HepG2 (cell line): ENCODE measurements around the gene ARPC1B. TPM values are rescaled to one million over a fixed set of nuclear protein-coding genes. Genes with fewer than 3 reads are reported as not detected.

Experiments used
- AFF4 ChIP-seq: sonication (generic); formaldehyde crosslinking; IDR thresholded peaks from 2 replicates; pipeline ENCODE4 v1.4.0; 2020; ENCODE audit warnings: missing genetic modification reagents
- ATAD3A ChIP-seq: sonication (generic); formaldehyde crosslinking; IDR thresholded peaks from 2 replicates; pipeline ENCODE4 v1.4.0; 2020; ENCODE audit warnings: missing genetic modification reagents
- ATF3 ChIP-seq: sonication (generic); formaldehyde crosslinking; IDR thresholded peaks from 2 replicates; pipeline ENCODE4 v1.4.0; 2020; ENCODE audit warnings: missing genetic modification reagents
- CBFB ChIP-seq: sonication (generic); formaldehyde crosslinking; IDR thresholded peaks from 2 replicates; pipeline ENCODE4 v1.4.0; 2020; ENCODE audit warnings: missing genetic modification reagents
- NAIF1 ChIP-seq: sonication (generic); formaldehyde crosslinking; IDR thresholded peaks from 2 replicates; pipeline ENCODE4 v1.5.0; 2020; ENCODE audit warnings: mild to moderate bottlenecking, missing genetic modification reagents, borderline replicate concordance
- TERF1 ChIP-seq: sonication (generic); formaldehyde crosslinking; IDR thresholded peaks from 2 replicates; pipeline ENCODE4 v1.8.0; 2022; ENCODE audit warnings: mild to moderate bottlenecking, missing genetic modification reagents, moderate library complexity
- ZBTB4 ChIP-seq: sonication (generic); formaldehyde crosslinking; IDR thresholded peaks from 2 replicates; pipeline ENCODE4 v1.4.0; 2020; ENCODE audit warnings: missing genetic modification reagents, mild to moderate bottlenecking, borderline replicate concordance
- ZNF136 ChIP-seq: sonication (generic); formaldehyde crosslinking; IDR thresholded peaks from 2 replicates; pipeline ENCODE4 v1.8.1; 2022; ENCODE audit warnings: low read depth, mild to moderate bottlenecking, moderate library complexity, missing genetic modification reagents
- ZNF44 ChIP-seq: sonication (generic); formaldehyde crosslinking; IDR thresholded peaks from 2 replicates; pipeline ENCODE4 v1.5.1; 2020; ENCODE audit warnings: mild to moderate bottlenecking, missing genetic modification reagents
- ZNF749 ChIP-seq: sonication (generic); formaldehyde crosslinking; IDR thresholded peaks from 2 replicates; pipeline ENCODE4 v1.8.0; 2022; ENCODE audit warnings: mild to moderate bottlenecking, missing genetic modification reagents, moderate library complexity, borderline replicate concordance
- ZNF883 ChIP-seq: sonication (generic); formaldehyde crosslinking; IDR thresholded peaks from 2 replicates; pipeline ENCODE4 v1.5.1; 2020; ENCODE audit warnings: mild to moderate bottlenecking, missing genetic modification reagents; ENCODE audit errors: not compliant biosample characterization
- ZSCAN9 ChIP-seq: IDR thresholded peaks from 2 replicates; pipeline ENCODE4 v1.6.1; 2016; ENCODE audit warnings: borderline replicate concordance
- polyA plus RNA-seq, 8 experiments: library from polyadenylated mRNA; depleted of rRNA in 3 of 8; stranded (reverse) in 7 of 8; unstranded in 1 of 8; fragments of >200 nt; fragmentation: Illumina TruSeq in 4 of 8; extraction: Trizol in 4 of 8; gene quantifications; 2 replicates each; pipeline versions ENCODE4 v1.2.1 to v1.2.3, GENCODE V29; 2011 to 2016; ENCODE audit warnings: low read depth in 4 of 8, missing spikeins in 1 of 8, mixed read lengths in 1 of 8; ENCODE audit not compliant: insufficient read depth in 1 of 8
- total RNA-seq, 5 experiments: library from RNA; depleted of rRNA; stranded (reverse); fragments of >200 nt; fragmentation: Illumina TruSeq; extraction: Trizol; gene quantifications; 2 replicates each; pipeline ENCODE4 v1.2.3, GENCODE V29; 2016; ENCODE audit warnings: low read depth in 1 of 5
- TF ChIP-seq, protein P1 (sequence below): IDR thresholded peaks from 2 replicates; pipeline ENCODE4 v1.6.1; 2016; ENCODE audit warnings: missing compliant biosample characterization, missing genetic modification reagents, borderline replicate concordance
- TF ChIP-seq, protein P2 (sequence below): sonication (generic); formaldehyde crosslinking; IDR thresholded peaks from 2 replicates; pipeline ENCODE4 v1.5.0; 2020; ENCODE audit warnings: mild to moderate bottlenecking, missing genetic modification reagents, borderline replicate concordance

The ARPC1B gene
- total and polyA plus RNA-seq, 2 of the 13 experiments (the other 11 are each of a cell fraction or from before 2014, with no cell fraction given) = 72.9 to 89.1 TPM

DNA sequence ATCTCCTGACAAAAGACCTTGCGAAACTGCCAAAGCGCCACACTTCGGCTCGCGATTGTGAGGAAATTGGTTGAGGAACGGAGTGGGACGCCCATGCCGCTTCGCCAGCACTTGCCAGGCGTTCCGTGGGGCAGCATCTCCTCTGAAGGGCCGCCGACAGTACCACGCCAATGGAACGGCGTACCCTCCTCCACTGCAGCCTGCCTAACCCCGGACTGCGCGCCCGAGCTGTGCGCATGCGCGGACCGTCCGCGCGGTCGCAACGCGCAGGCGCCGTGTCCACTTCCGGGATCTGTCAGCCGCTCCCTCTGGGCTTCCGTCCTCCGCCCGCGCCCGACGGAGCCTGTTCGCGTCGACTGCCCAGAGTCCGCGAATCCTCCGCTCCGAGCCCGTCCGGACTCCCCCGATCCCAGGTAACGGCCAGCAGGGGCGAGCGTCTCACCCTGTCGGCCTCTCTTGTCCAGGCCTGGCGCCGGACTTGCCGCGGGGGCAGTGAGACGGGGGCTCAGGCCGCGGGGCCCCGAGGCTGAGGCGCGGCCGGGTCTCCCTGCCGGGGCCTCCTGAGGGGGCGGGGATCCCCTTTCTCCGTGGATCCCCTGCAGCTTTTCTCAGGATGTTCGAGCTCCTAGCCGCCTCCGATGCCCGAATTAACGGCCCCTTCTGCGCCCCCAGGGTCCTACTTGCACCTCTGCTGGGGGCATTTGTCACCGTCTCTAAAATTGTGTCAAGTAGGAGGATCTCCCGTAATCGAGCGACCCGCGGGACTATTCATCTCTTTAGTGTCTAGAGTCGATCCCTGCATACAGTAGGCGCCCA is 48.7 kb upstream of the ARPC1B start, which contains the start of gene ARPC1A (continued):
- TF ChIP-seq, protein P1, sequence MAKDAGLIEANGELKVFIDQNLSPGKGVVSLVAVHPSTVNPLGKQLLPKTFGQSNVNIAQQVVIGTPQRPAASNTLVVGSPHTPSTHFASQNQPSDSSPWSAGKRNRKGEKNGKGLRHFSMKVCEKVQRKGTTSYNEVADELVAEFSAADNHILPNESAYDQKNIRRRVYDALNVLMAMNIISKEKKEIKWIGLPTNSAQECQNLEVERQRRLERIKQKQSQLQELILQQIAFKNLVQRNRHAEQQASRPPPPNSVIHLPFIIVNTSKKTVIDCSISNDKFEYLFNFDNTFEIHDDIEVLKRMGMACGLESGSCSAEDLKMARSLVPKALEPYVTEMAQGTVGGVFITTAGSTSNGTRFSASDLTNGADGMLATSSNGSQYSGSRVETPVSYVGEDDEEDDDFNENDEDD = peak; percentile 86; the same call in 1 of the 2 replicates
- TF ChIP-seq AFF4 (CRISPR knock-in tag) (peak; percentile 40; the same call in 1 of the 2 replicates), NAIF1 (CRISPR knock-in tag) (peak; percentile 75; the same call in 1 of the 2 replicates), CBFB (peak; percentile 87; the same call in 1 of the 2 replicates), ZNF749 (CRISPR knock-in tag) (no peak; the same call in 1 of the 2 replicates), TERF1 (CRISPR knock-in tag) (no peak), ZBTB4 (CRISPR knock-in tag) (peak; percentile 33; the same call in 1 of the 2 replicates), ZNF883 (peak; percentile 76), ZSCAN9 (CRISPR knock-in tag) (peak; percentile 80; the same call in 1 of the 2 replicates), ATAD3A (no peak), ATF3 (no peak), ZNF136 (CRISPR knock-in tag) (no peak; the same call in 1 of the 2 replicates), ZNF44 (peak; percentile 95)
- TF ChIP-seq, protein P2, sequence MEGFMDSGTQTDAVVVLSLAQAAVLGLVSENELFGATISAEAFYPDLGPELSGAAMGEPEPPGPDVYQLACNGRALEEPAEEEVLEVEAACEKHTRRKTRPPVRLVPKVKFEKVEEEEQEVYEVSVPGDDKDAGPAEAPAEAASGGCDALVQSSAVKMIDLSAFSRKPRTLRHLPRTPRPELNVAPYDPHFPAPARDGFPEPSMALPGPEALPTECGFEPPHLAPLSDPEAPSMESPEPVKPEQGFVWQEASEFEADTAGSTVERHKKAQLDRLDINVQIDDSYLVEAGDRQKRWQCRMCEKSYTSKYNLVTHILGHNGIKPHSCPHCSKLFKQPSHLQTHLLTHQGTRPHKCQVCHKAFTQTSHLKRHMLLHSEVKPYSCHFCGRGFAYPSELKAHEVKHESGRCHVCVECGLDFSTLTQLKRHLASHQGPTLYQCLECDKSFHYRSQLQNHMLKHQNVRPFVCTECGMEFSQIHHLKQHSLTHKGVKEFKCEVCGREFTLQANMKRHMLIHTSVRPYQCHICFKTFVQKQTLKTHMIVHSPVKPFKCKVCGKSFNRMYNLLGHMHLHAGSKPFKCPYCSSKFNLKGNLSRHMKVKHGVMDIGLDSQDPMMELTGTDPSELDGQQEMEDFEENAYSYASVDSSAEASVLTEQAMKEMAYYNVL (CRISPR knock-in tag) = peak; percentile 80
